Liver (tissue), 9 donors: ENCODE results near the gene S100A2. TPM values are rescaled to one million over a fixed set of nuclear protein-coding genes. Genes with fewer than 3 reads are reported as not detected.
"Not testable (repeated sequence)": the region's sequence is repeated elsewhere in the genome, so short reads cannot be mapped to it uniquely, and the experiment has no call there.

Source experiments
- DNase-seq: peaks from one replicate; pipeline ENCODE4 v3.0.0-alpha.2; 2017; ENCODE audit warnings: low spot score
- H3K27ac ChIP-seq, 2 donors: one replicate each; pipeline ENCODE4 v1.7.0; 2013; ENCODE audit warnings: inconsistent platforms in 2 of 2, low read length in 2 of 2, control low read depth in 1 of 2, low read depth in 1 of 2, mild to moderate bottlenecking in 1 of 2
- H3K27me3 ChIP-seq, 4 donors: one replicate each; pipeline versions ENCODE4 v1.6.1 to v1.7.0; 2013; ENCODE audit warnings: low read length in 3 of 4, inconsistent platforms in 1 of 4, mild to moderate bottlenecking in 1 of 4, moderate library complexity in 1 of 4; ENCODE audit not compliant: control insufficient read depth in 4 of 4, insufficient read depth in 4 of 4
- H3K36me3 ChIP-seq, 4 donors: one replicate each; pipeline versions ENCODE4 v1.6.1 to v1.7.0; 2013; ENCODE audit warnings: low read length in 3 of 4, mild to moderate bottlenecking in 3 of 4, low read depth in 1 of 4, moderate library complexity in 1 of 4; ENCODE audit not compliant: control insufficient read depth in 4 of 4, insufficient read depth in 3 of 4
- H3K4me1 ChIP-seq, 4 donors: one replicate each; pipeline versions ENCODE4 v1.6.1 to v1.7.0; 2013; ENCODE audit warnings: low read length in 3 of 4, mild to moderate bottlenecking in 3 of 4, moderate library complexity in 1 of 4; ENCODE audit not compliant: control insufficient read depth in 4 of 4, insufficient read depth in 4 of 4
- H3K4me3 ChIP-seq, 3 donors: one replicate each; pipeline versions ENCODE4 v1.6.1 to v1.7.0; 2013; ENCODE audit warnings: low read length in 3 of 3, control low read depth in 1 of 3, low read depth in 1 of 3, mild to moderate bottlenecking in 1 of 3
- H3K9ac ChIP-seq, 2 donors: one replicate each; pipeline ENCODE4 v1.7.0; 2013; ENCODE audit warnings: low read length in 2 of 2, mild to moderate bottlenecking in 2 of 2, moderate library complexity in 2 of 2, control low read depth in 1 of 2, low read depth in 1 of 2
- H3K9me3 ChIP-seq, 4 donors: one replicate each; pipeline versions ENCODE4 v1.6.1 to v1.7.0; 2013; ENCODE audit warnings: low read length in 3 of 4; ENCODE audit not compliant: control insufficient read depth in 4 of 4
- EGR1 ChIP-seq, 2 donors: IDR thresholded peaks; 2 replicates each; pipeline ENCODE4 v1.6.1; 2016 to 2018; ENCODE audit warnings: antibody characterized with exemption in 2 of 2, low read depth in 2 of 2
- FOXA1 ChIP-seq: IDR thresholded peaks from 2 replicates; pipeline ENCODE4 v1.6.1; 2016; ENCODE audit warnings: antibody characterized with exemption
- FOXA2 ChIP-seq: IDR thresholded peaks from 2 replicates; pipeline ENCODE4 v1.6.1; 2016; ENCODE audit warnings: antibody characterized with exemption
- GABPA ChIP-seq, 2 donors: IDR thresholded peaks in 1 of 2; conservative IDR thresholded peaks in 1 of 2; 2 replicates each; pipeline ENCODE4 v1.6.1; 2016; ENCODE audit warnings: antibody characterized with exemption in 2 of 2, mild to moderate bottlenecking in 1 of 2, moderate library complexity in 1 of 2
- HNF4A ChIP-seq, 2 donors: conservative IDR thresholded peaks; 2 replicates each; pipeline ENCODE4 v1.6.1; 2016; ENCODE audit warnings: antibody characterized with exemption in 2 of 2, mild to moderate bottlenecking in 2 of 2
- JUND ChIP-seq, 2 donors: IDR thresholded peaks; 2 replicates each; pipeline ENCODE4 v1.6.1; 2016; ENCODE audit warnings: antibody characterized with exemption in 2 of 2
- NR2F2 ChIP-seq: IDR thresholded peaks from 2 replicates; pipeline ENCODE4 v1.6.1; 2016; ENCODE audit warnings: antibody characterized with exemption
- RAD21 ChIP-seq, 2 donors: IDR thresholded peaks; 2 replicates each; pipeline ENCODE4 v1.6.1; 2016; ENCODE audit warnings: antibody characterized with exemption in 2 of 2, mild to moderate bottlenecking in 2 of 2
- RXRA ChIP-seq, 2 donors: IDR thresholded peaks; 2 replicates each; pipeline ENCODE4 v1.6.1; 2017 to 2018; ENCODE audit warnings: antibody characterized with exemption in 2 of 2, mild to moderate bottlenecking in 1 of 2
- SP1 ChIP-seq: IDR thresholded peaks from 2 replicates; pipeline ENCODE4 v1.6.1; 2018; ENCODE audit warnings: antibody characterized with exemption, mild to moderate bottlenecking
- TAF1 ChIP-seq: conservative IDR thresholded peaks from 2 replicates; pipeline ENCODE4 v1.6.1; 2016; ENCODE audit warnings: antibody characterized with exemption, mild to moderate bottlenecking
- YY1 ChIP-seq: IDR thresholded peaks from 2 replicates; pipeline ENCODE4 v1.6.1; 2016; ENCODE audit warnings: antibody characterized with exemption, mild to moderate bottlenecking
- WGBS: extraction: QIAGEN DNeasy Blood & Tissue Kit; methylation state at CpG from one replicate; pipeline ENCODE4 v1.1.7; 2013; 5-methylcytosine and 5-hydroxymethylcytosine counted together
- polyA plus RNA-seq, 2 donors: library from polyadenylated mRNA; stranded (reverse) in 1 of 2; unstranded in 1 of 2; fragments of 200-250 nt in 1 of 2; fragments of >200 nt in 1 of 2; fragmentation: Nextera tagmentation in 1 of 2; extraction: Ambion mirVana in 1 of 2; gene quantifications; one replicate each; pipeline versions ENCODE4 v1.2.1 to v1.2.3, GENCODE V29; 2013 to 2015
- total RNA-seq, 2 donors: library from RNA; depleted of rRNA; stranded (reverse); fragments of >200 nt; gene quantifications; one replicate each; pipeline ENCODE4 v1.2.3, GENCODE V29; 2014
- TF ChIP-seq, protein P1 (sequence below): IDR thresholded peaks from 2 replicates; pipeline ENCODE4 v1.6.1; 2016; ENCODE audit warnings: antibody characterized with exemption, mild to moderate bottlenecking
- TF ChIP-seq, protein P2 (sequence below): fragments of 150-350 bp; IDR thresholded peaks from 2 replicates; pipeline ENCODE4 v1.5.1; 2017; ENCODE audit warnings: improper control_type of control experiment, low read depth, low read length; ENCODE audit not compliant: missing input control
- TF ChIP-seq, protein P3 (sequence below): IDR thresholded peaks from 2 replicates; pipeline ENCODE4 v1.6.1; 2016; ENCODE audit warnings: antibody characterized with exemption
- TF ChIP-seq, protein P4 (sequence below): IDR thresholded peaks from 2 replicates; pipeline ENCODE4 v1.6.1; 2016; ENCODE audit warnings: antibody characterized with exemption
- donor health status: healthy.
- donor health status: healthy.
- donor health status: healthy.
- donor health status: healthy.
- donor health status: healthy.

The S100A2 gene
- total and polyA plus RNA-seq, 4 donors = 0.22 to 0.67 TPM; not detected in 2

DNA sequence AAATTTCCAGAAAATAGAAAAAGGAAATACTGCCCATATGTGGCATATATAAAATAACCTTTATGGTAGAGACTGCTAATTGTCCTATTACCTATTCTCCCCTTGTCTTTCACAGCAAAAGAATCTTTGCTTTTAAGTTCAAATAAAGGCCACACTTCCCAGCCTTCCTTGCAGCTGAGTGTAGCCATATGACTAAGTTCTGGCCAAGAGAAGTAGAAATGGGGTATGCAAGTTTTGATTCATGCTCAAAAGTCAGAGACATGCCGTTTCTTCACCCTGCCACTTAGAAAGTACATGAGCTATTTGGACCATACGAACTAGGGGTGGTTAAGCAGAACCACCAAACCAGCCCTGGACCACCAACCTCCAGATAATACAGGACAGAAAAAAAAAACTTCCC lies 18.3 kb upstream of the S100A2 start:
- no peak overlapping the region for H3K27ac ChIP-seq
- 86% methylated on average over 2 of the region's 2 CpGs for WGBS
- TF ChIP-seq, protein P1, sequence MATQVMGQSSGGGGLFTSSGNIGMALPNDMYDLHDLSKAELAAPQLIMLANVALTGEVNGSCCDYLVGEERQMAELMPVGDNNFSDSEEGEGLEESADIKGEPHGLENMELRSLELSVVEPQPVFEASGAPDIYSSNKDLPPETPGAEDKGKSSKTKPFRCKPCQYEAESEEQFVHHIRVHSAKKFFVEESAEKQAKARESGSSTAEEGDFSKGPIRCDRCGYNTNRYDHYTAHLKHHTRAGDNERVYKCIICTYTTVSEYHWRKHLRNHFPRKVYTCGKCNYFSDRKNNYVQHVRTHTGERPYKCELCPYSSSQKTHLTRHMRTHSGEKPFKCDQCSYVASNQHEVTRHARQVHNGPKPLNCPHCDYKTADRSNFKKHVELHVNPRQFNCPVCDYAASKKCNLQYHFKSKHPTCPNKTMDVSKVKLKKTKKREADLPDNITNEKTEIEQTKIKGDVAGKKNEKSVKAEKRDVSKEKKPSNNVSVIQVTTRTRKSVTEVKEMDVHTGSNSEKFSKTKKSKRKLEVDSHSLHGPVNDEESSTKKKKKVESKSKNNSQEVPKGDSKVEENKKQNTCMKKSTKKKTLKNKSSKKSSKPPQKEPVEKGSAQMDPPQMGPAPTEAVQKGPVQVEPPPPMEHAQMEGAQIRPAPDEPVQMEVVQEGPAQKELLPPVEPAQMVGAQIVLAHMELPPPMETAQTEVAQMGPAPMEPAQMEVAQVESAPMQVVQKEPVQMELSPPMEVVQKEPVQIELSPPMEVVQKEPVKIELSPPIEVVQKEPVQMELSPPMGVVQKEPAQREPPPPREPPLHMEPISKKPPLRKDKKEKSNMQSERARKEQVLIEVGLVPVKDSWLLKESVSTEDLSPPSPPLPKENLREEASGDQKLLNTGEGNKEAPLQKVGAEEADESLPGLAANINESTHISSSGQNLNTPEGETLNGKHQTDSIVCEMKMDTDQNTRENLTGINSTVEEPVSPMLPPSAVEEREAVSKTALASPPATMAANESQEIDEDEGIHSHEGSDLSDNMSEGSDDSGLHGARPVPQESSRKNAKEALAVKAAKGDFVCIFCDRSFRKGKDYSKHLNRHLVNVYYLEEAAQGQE = no peak
- TF ChIP-seq GABPA (IDR thresholded peaks at IDR 0.05 in 1 of 2, conservative IDR thresholded peaks at IDR 0.05 in 1 of 2) (no peak), NR2F2 (no peak), RXRA (IDR thresholded peaks at IDR 0.05) (no peak), RAD21 (IDR thresholded peaks at IDR 0.05) (no peak), TAF1 (no peak), FOXA1 (no peak), YY1 (no peak), SP1 (no peak), EGR1 (IDR thresholded peaks at IDR 0.05; ENCODE audit: low read depth in 2 of 2) (no peak), FOXA2 (no peak), JUND (IDR thresholded peaks at IDR 0.05) (no peak), HNF4A (conservative IDR thresholded peaks at IDR 0.05) (no peak)
- TF ChIP-seq, protein P2, sequence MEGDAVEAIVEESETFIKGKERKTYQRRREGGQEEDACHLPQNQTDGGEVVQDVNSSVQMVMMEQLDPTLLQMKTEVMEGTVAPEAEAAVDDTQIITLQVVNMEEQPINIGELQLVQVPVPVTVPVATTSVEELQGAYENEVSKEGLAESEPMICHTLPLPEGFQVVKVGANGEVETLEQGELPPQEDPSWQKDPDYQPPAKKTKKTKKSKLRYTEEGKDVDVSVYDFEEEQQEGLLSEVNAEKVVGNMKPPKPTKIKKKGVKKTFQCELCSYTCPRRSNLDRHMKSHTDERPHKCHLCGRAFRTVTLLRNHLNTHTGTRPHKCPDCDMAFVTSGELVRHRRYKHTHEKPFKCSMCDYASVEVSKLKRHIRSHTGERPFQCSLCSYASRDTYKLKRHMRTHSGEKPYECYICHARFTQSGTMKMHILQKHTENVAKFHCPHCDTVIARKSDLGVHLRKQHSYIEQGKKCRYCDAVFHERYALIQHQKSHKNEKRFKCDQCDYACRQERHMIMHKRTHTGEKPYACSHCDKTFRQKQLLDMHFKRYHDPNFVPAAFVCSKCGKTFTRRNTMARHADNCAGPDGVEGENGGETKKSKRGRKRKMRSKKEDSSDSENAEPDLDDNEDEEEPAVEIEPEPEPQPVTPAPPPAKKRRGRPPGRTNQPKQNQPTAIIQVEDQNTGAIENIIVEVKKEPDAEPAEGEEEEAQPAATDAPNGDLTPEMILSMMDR = no peak
- TF ChIP-seq, protein P3, sequence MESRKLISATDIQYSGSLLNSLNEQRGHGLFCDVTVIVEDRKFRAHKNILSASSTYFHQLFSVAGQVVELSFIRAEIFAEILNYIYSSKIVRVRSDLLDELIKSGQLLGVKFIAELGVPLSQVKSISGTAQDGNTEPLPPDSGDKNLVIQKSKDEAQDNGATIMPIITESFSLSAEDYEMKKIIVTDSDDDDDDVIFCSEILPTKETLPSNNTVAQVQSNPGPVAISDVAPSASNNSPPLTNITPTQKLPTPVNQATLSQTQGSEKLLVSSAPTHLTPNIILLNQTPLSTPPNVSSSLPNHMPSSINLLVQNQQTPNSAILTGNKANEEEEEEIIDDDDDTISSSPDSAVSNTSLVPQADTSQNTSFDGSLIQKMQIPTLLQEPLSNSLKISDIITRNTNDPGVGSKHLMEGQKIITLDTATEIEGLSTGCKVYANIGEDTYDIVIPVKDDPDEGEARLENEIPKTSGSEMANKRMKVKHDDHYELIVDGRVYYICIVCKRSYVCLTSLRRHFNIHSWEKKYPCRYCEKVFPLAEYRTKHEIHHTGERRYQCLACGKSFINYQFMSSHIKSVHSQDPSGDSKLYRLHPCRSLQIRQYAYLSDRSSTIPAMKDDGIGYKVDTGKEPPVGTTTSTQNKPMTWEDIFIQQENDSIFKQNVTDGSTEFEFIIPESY = no peak
- TF ChIP-seq, protein P4, sequence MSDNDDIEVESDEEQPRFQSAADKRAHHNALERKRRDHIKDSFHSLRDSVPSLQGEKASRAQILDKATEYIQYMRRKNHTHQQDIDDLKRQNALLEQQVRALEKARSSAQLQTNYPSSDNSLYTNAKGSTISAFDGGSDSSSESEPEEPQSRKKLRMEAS = no peak

DNA sequence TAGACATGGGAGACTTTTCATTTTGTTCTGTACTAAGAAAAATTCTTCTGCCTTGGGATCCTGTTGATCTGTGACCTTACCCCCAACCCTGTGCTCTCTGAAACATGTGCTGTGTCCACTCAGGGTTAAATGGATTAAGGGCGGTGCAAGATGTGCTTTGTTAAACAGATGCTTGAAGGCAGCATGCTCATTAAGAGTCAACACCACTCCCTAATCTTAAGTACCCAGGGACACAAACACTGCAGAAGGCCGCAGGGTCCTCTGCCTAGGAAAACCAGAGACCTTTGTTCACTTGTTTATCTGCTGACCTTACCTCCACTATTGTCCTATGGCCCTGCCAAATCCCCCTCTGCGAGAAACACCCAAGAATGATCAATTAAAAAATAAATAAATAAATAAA lies 17.9 kb upstream of the S100A2 start:
- H3K27ac ChIP-seq, H3K4me1 ChIP-seq, H3K9me3 ChIP-seq, H3K36me3 ChIP-seq, DNase-seq, H3K4me3 ChIP-seq, H3K9ac ChIP-seq, H3K27me3 ChIP-seq: not testable (repeated sequence)
- 78% methylated on average over 3 of the region's 3 CpGs for WGBS

More for the DNA sequence above, 18.3 kb upstream of the S100A2 start:
- no peak overlapping the region for H3K4me3 ChIP-seq
- DNase-seq = no peak
- no peaks in the 10 kb centered on the region for H3K27me3 ChIP-seq
- no peaks in the 10 kb centered on the region for H3K9me3 ChIP-seq
- H3K9ac ChIP-seq = no peak overlapping the region
- no peaks in the 10 kb centered on the region for H3K4me1 ChIP-seq
- no peaks in the 10 kb centered on the region for H3K36me3 ChIP-seq

DNA sequence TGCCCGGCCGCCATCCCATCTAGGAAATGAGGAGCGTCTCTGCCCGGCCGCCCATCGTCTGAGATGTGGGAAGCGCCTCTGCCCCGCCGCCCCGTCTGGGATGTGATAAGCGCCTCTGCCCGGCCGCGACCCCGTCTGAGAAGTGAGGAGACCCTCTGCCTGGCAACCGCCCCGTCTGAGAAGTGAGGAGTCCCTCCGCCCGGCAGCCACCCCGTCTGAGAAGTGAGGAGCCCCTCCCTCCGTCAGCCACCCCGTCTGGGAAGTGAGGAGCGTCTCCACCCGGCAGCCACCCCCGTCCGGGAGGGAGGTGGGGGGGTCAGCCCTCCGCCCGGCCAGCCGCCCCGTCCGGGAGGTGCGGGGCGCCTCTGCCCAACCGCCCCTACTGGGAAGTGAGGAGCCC lies 17.2 kb upstream of the S100A2 start:
- not testable (repeated sequence) for H3K4me3 ChIP-seq, DNase-seq, H3K9ac ChIP-seq, H3K27ac ChIP-seq, H3K27me3 ChIP-seq, H3K36me3 ChIP-seq, H3K4me1 ChIP-seq, H3K9me3 ChIP-seq
- 97% methylated on average over 32 of the region's 34 CpGs for WGBS
